NOMO-1 (cell line): ENCODE data around the gene CCDC146.
A peak's percentile ranks its signal among the peaks of the same experiment; 100 is the strongest.
"Not testable (repeated sequence)": the region's sequence is repeated elsewhere in the genome, so short reads cannot be mapped to it uniquely, and the experiment has no call there.

ENCODE experiments used
- DNase-seq, 2 experiments: peaks; one replicate each; lab custom pipeline; 2025; ENCODE audit not compliant: unreplicated experiment in 2 of 2; lab: John Stamatoyannopoulos, UW

Gene CCDC146, protein sequence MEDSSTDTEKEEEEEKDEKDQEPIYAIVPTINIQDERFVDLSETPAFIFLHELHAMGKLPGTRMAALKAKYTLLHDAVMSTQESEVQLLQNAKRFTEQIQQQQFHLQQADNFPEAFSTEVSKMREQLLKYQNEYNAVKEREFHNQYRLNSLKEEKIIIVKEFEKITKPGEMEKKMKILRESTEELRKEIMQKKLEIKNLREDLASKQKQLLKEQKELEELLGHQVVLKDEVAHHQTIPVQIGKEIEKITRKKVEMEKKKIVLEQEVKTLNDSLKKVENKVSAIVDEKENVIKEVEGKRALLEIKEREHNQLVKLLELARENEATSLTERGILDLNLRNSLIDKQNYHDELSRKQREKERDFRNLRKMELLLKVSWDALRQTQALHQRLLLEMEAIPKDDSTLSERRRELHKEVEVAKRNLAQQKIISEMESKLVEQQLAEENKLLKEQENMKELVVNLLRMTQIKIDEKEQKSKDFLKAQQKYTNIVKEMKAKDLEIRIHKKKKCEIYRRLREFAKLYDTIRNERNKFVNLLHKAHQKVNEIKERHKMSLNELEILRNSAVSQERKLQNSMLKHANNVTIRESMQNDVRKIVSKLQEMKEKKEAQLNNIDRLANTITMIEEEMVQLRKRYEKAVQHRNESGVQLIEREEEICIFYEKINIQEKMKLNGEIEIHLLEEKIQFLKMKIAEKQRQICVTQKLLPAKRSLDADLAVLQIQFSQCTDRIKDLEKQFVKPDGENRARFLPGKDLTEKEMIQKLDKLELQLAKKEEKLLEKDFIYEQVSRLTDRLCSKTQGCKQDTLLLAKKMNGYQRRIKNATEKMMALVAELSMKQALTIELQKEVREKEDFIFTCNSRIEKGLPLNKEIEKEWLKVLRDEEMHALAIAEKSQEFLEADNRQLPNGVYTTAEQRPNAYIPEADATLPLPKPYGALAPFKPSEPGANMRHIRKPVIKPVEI

DNA sequence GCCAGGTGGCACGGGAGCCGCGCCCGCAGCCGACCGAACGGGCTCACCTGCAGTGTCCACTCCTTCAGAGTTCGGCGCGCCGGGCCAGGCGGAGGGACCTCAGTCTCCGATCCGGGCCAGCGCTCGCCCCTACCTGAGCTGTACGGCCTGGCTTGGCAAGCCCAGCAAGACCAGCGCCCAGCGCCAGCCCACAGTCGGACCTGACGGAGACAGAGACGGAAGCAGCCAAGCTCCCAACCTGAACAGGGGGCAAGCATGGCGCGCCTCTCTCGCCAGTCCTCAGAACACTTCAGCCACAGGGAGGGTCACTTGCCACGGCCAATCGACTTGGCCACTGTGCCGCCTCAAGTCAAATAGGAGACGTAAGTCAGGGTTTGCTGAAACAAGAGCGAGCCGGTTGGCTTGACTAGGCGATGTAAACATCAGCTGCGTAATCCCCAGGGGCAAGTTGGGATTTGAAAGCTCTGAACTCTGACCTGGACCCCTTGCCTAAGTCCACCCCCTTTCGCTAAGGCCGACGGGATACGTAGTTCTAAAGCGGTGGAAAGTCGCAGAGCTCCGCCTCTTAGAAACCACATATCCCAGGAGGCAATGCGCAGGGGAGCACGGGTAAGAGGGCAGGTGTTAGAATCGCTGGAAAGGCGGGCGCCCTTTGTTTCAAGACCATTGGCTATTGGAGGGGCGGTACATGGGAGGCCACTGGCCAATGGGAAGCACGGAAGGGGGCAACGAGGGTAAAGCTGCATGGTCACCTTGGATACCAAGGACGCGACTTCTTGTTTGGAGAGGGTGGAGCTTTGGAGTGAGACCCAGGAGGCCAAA is at the start of gene CCDC146:
CCDC146 (plus strand) TSS at position 756 of the 822 bp plus-strand sequence. CDS start 45,054 bp downstream, outside the sequence.
- DNase-seq, result peak; percentile 100

DNA sequence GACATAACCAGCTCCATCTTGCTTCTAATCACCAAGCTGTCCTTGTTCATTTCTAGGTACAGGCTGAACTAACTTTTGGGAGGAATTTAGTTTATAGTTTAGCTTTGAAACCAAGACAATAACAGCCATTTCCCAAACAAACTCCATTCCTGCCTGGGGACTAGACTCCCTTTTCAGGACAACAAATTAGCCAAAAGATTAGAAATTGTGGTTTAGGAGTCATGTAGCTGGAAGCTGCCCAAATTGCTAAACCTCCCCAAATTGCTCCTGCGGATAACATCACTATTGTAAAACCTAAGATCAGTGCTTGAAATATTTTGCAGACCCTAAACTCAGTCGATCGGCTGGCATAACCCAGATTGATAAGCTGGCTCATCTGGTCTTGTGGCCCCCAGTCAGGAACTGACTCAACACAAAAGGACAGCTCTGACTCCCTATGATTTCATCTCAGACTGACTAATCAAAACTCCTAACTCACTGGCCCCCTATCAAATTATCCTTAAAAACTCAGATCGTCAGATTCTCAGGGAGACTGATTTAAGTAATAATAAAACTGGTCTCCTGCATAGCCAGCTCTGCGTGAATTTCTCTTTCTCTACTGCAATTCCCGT is 47.5 kb upstream of the CCDC146 start:
- DNase-seq, result not testable (repeated sequence)

DNA sequence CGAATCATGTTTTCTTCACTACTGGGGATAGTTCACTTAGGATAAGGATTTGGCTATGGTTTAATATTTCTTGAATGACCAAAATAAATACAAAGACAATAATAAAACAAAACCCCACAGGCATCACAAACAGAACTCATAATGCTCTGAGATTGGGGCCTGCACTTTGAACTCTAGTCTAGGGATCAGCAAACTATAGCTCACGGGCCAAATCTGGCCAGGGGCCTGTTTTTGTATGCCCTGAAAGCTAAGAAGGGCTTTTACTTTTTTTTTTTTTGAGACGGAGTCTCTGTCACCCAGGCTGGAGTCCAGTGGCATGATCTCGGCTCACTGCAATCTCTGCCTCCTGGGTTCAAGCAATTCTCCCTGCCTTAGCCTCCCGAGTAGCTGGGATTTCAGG is 45.4 kb upstream of the CCDC146 start:
- not testable (repeated sequence) for DNase-seq

DNA sequence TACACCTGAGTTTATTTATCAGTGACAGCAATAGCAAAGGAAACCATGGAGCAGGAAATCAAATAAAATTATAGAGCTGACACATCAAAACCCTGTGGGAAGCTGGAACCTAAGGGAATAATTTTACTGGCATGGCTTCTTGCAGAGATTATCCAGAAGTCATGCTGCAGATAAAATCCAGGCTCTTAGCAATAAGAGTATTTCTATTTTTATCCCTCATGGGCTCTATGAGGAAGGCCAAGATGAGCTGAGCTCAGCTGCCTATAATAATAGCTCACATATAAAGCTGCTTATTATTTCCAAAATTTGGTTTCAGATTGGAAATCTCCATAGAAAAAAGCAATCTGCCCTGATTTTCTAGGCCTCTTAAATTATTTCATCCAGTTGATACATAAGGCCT is 43.3 kb upstream of the CCDC146 start:
- not testable (repeated sequence) for DNase-seq

DNA sequence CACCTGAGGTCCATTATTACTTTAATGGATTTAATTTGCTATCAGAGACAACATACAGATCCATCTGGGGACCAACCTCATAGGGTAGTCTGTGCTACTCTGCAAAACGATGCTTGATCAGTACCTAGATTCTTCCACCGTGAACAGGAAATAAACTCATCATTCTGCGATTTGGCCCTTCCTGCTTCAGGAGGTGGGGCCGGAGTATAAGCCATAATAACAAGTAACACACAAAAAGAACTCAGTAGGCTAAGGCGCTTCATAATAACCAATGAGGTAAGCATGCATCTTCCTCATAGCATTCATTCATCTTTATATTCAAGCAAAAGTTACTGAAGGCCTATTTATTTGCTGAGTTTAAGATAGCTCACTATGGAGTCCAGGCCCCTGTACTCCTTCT is 42.8 kb upstream of the CCDC146 start:
- DNase-seq, result not testable (repeated sequence)

DNA sequence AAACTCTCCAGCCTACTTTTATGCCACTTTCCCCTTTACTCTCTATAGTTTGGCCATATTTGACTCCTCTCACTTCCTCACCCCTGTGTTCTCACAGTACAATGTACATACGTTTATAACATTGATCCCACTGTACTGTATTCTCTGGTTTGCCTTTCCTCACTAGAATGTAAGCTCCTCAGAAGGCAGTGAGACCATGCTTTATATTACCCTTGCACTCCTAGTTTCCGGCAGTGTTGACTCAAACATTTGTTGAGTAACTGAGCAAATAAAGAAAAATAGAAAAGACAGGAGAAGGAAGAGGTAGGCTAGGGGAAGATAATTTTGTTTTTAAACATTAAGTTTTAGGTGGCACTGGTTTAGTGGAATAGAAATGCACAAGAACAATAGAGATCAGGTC is 42.2 kb upstream of the CCDC146 start:
- DNase-seq, result not testable (repeated sequence)

DNA sequence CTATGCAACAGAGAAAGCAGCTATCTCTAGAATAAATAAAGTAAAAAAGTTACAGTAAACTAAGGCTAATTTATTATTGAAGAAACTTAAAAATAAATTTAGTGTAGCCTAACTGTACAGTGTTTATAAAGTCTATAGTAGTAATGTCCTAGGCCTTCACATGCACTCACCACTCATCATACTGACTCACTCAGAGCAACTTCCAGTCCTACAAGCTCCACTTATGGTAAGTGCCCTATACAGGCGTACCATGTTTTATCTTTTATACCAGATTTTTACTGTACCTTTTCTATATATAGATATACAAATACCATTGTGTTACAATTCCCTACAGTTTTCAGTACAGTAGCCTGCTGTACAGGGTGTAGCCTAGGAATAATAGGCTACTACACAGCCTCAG is 40.2 kb upstream of the CCDC146 start:
- DNase-seq, result not testable (repeated sequence)

DNA sequence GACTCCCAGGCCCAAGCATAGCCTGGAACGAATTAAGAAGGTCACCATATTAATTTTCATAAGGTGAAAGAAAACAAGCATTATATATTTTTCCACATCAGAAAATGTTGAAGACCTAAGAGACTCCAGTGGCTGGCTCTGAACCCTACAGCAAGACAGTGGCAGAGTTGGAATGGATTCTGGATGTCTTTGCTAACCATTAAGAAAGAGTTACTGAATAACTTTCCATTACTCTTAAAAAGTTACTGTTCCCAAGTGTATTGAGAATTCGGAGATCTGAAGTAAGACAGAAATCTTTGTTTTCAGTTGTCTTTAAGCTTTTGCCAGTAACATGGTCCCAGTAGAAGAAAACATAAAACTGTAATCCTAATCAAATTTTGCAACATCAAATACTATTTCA is 30.1 kb upstream of the CCDC146 start:
- not testable (repeated sequence) for DNase-seq

DNA sequence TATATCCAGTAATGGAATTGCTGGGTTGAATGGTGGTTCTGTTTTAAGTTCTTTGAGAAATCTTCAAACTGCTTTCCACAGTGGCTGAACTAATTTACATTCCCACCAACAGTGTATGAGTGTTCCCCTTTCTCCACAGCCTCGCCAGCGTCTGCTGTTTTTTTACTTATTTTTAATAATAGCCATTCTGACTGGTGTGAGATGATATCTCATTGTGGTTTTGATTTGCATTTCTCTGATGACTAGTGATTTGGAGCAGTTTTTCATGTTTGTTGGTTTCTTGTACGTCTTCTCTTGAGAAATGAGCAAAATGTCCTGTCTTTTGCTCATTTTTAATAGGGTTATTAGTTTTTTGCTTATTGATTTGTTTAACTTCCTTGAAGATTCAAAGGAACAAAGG is 21.9 kb upstream of the CCDC146 start:
- not testable (repeated sequence) for DNase-seq

DNA sequence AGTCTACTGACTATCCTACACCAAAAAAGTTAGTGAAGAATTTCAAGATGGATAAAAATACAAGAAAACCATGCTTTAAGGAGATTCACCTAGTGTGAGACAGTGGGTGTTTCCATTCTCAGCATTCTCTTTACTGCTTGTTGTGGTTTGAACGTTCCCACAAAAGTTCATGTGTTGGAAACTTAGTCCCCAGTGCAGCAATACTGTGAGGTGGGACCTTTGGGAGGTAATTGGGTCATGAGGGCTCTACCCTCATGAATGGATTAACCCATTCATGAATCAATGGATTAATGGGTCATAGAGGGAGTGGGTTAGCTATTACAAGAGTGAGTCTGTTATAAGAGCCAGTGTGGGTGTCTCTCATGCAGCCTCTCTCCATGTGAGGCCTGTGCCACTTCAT is 21.2 kb upstream of the CCDC146 start:
- DNase-seq, result not testable (repeated sequence)

DNA sequence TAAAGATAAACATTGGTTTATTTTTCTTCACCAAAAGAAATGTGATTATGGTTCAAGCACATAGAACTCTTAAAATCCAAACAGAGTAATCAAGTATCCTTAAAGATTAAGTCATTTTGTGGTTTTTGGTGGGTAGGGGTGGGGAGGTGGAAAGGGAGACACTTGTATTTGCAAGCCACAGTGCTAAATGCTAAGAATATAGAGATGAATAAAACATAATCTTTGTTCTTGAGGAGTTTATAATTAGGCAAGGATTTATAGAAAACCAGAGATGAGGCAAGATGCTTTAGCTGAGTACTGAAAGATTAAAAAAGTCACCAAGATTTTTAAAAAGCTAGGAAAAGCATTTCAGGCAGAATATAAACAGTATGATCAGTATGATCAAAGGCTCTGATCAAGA is 19.7 kb upstream of the CCDC146 start:
- not testable (repeated sequence) for DNase-seq

DNA sequence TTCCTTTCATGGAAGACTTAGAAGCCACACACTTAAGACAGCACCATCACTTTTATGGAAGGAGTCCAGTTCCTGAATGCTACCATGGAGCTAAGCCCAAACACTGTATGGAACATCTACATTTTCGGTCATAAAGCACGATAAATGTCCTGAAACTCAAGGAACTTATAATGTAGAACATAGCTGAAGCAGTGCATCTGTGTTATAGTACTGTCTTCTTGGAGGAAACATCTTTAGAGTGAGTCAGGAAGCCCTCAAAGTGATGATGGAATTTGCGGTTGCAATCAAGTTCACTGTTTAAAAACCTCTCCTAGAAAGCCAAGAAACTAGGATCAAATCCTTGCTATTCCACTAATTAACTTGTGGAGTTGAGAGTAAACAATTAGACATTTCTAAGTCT is 16.5 kb upstream of the CCDC146 start:
- DNase-seq, result not testable (repeated sequence)

DNA sequence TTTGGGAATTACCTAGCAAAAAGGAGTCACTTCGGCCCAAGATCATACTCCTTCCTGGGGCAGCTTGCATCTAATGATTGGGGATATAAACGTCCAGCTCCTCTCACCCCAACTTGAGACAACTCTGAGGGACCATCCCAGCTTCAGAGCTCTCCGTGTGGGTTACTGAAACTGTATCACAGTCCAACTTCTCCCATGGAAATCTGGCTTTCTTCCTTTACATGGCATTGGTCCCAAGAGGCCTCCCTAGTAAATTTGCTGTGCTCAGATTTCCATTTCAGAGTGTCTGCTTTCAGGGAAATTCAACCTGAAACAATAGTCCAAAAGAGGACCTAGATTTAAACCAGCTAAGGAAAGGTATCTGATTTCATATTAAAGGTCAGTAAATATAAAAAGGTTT is 14.8 kb upstream of the CCDC146 start:
- not testable (repeated sequence) for DNase-seq

DNA sequence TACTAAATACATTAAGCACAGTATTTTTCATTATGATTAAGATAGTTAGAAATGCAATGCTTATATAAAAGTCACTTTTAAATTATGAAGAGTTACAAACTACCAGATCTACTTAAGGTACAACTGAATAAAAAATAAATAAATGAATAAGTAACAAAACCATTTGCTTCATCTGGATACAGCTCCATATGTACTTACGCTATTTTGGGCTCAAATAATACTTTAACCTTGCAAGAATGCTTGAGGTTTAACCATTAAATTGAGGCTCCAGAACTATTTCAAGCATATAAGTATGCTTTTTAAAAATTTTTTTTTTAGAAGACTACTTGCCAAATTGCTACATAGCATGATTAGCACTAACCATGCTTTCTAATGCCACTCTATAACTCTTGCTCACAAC is 14.1 kb upstream of the CCDC146 start:
- DNase-seq, result not testable (repeated sequence)

DNA sequence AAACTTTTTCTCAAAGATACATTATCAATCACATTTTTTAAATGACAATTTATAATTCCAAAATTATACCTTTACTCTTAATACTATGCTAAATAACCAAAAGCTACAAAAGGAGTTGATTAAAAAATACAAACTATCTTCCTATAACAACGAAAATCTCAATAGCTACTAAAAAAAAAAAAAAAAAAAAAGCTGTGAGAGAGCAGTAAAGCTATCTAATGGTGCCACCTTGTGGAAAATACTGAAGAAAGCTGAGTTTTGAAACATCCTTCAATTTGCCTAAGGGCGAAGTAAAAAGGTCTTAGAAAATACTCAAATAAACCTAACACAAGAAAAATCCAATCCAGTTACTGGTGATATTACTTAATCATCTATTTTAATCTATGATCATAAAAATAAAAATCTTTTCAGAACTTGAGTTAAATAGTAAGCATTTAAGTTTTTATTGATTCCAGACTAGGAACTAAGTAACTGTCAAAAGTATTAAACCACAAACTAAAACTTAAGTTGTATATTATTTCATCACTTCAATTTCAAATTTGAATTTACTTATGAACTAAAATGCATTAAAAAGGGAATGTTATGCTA is 9.6 kb upstream of the CCDC146 start:
- peak in 1 of 2 experiments; percentile 39 for DNase-seq

DNA sequence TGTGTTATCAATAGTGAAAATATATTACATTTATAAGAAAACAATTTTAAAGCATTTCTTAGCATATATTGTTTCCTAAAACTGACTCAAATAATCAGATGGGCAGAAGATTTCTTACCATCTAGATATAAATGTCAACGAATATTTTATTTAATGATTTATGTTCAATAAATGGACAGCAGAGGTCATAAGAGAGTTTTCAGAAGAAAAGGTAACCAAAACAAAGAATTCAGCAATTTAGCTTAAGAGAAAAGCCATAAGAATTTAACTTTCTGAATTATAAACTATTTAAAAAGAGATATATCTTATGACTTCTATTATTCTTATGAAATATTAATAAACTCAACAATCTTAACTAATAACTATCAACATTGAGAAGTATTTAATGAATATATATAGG is 3.1 kb downstream of the CCDC146 start:
- DNase-seq, result peak; percentile 17 to 77

DNA sequence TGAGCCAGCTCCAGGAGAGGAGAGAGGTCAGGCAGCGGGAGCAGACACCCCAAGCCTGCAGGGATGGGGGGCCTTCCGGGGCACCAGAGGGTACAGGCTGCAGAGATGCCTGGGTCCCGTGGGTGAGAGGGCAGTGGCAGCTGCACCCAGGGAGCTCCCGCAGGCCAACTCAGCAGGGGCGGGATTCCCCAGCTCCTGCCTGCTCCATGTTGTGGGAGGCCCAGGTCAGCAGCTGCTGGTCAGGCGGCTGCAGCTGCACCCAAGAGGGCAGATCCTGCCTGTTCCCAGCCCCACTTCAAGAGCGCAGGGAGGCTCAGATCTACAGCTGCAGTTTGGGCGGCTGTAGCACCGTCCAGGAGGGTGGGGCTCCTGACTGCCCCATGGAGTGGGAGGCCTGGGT is 4.6 kb downstream of the CCDC146 start:
- not testable (repeated sequence) for DNase-seq

DNA sequence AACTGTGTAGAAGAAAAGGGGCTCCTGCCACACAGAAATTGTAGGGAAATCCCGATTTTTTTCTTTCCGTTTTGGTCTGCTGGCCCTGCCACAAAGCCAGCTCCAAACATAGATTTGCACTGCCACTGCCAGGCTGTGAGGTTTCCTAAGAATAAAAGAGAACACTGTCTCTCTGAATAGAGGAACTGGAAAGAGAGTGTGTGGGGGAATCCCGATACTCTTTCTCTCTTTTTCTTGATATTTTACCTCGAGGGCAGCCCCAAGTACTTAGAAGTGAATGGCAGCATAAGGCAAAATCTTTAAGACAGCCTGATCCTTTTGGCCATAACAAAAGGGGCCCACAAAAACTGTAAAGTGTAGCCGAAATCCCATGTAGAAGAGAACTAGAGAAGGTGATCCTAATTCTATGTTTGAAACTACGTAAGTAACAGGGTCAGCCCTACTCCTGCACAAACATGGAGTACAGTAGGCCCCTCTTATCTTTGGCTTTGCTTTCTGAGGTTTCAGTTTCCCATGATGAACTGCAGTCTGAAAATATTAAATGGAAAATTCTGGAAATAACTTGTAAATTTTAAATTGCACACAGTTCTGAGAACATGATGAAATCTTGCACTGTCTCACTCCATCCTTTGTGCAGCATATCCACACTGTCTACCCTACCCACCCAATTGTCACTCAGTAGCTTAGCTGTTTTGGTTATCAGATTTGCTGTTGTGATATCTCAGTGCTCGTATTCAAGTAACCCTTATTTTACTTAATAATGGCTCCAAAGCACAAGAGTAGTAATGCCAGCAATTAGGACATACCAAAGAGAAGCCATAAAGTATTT is 6.4 kb downstream of the CCDC146 start:
- peak; percentile 84 to 85 for DNase-seq

DNA sequence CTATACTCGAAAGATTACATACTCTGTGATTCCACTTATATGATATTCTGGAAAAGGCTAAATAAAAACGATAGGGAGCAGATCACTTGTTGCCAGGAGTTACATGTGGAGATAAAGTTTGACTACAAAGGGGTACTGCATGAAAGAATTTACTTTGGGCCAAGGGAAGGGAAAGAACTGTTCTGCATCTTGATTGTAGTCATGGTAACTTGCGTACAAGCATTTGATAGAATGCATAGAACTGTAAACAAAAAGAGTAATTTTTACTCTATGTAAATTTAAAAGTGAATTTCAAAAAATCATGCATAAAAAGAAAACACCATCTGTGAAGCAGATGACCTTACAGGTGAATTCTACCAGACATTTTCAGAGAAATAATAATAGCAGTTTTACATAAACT is 9.4 kb downstream of the CCDC146 start:
- not testable (repeated sequence) for DNase-seq
